Right ventricle myocardium superior (tissue), 1 donor: ENCODE measurements around the gene PGLYRP2. TPM values are rescaled to one million over a fixed set of nuclear protein-coding genes. Genes with fewer than 3 reads are reported as not detected.

ENCODE experiments used
- ATAC-seq: fragments of 200-7000 bp; cut with Tn5 transposase; one replicate; pipeline ENCODE4 v1.9.1; 2020; ENCODE audit warnings: mild to moderate bottlenecking; ENCODE audit not compliant: poor library complexity
- DNase-seq: peaks from one replicate; pipeline ENCODE4 v3.0.0-alpha.2; 2020
- intact Hi-C: fragments of 100-400 bp; cut with DNase I; formaldehyde crosslinking; loops from one replicate; pipeline ENCODE4 v1.11.2; 2022
- total RNA-seq: library from RNA; stranded (reverse); fragmentation: NEBNext Ultra II Directional; extraction: Animal tissue kit (Norgen Biotek cat#: 25700); gene quantifications from one replicate; pipeline ENCODE4 v1.2.1, GENCODE V29; 2021
- donor health status: DM: no; HTN: yes; CAD: no; lungs with severe emphysema.

Gene PGLYRP2
- total RNA-seq, 1 donor from 2014 or later = not detected

GRCh38 chr19:15463861-15464371, 15.4 kb downstream of the PGLYRP2 start:
- DNase-seq = peak; percentile 68
- intact Hi-C loops = no loop called here

DNA sequence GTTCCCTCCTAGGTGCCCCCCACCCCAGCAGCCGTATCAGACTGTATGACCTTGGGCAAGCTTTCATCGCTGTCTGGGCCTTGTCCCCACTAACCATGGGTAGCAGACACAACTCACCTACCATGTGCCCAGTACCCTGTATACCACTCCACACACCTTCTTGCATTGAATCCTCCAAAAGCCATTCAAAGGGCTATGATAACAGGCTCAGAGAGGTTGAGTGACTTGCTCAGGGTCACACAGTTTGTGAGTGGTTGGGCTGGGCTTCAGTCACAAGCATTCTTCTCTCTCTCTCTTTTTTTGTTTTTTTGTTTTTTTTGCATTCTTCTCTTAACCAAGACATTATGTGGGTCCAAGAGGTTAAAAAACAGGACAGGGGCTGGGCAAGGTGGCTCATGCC, 17.6 kb downstream of the PGLYRP2 start:
- DNase-seq = no peak
- intact Hi-C loops = no loop called here
- ATAC-seq = no peak

More at GRCh38 chr19:15463861-15464371, 15.4 kb downstream of the PGLYRP2 start:
- peak; percentile 58 for ATAC-seq

DNA sequence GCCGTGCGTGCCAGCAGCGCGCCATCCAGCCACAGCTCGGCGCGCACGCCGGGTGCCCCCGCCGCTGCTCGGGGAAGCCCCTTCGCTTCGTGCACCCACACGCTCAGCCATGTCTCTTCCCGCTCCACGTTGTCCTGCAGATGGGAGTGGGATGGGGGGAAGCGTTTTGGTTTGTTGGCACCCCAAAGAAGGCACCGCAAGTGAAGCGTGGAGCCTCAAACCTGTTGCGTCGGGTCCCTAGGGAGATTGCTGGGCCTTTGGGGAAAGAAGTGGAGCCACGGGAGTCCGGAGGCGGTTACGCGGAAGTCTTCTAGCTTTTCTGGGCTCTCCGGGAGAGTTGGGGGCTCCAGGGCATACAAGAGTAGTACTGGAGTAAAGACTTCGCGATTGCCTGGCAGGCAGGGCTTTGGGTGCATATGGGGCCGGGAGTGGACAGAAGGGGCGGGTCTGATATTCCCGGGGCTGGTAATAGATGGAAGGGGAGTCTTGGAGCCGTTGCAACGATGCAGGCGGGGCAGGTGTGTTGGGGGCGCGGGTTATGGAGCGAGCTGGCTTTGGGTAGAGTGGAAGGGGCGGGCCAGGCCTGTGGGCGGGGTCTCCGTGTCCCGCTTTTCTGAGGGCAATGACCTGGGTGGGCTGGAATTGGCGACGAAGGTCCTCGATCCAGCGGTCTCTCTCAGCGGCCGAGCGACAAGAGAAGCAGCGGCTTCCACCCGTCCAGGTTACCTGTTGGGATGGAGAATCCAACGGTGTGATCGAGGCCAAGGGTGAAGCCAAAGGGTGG, 21.4 kb downstream of the PGLYRP2 start:
- ATAC-seq (no peak), DNase-seq (no peak)
- intact Hi-C loops = no loop called here

GRCh38 chr19:15456871-15457700, 22.2 kb downstream of the PGLYRP2 start:
- no peak for ATAC-seq
- no peak for DNase-seq
- intact Hi-C loops = no loop called here

- intact Hi-C loops = no loop called here
- DNase-seq = no peak
- ATAC-seq = no peak
These were observed 22.9 kb downstream of the PGLYRP2 start for GRCh38 chr19:15456441-15456840.

- intact Hi-C loops = no loop called here
- no peak for ATAC-seq
- no peak for DNase-seq
These were observed 23.3 kb downstream of the PGLYRP2 start for GRCh38 chr19:15455996-15456395.

DNA sequence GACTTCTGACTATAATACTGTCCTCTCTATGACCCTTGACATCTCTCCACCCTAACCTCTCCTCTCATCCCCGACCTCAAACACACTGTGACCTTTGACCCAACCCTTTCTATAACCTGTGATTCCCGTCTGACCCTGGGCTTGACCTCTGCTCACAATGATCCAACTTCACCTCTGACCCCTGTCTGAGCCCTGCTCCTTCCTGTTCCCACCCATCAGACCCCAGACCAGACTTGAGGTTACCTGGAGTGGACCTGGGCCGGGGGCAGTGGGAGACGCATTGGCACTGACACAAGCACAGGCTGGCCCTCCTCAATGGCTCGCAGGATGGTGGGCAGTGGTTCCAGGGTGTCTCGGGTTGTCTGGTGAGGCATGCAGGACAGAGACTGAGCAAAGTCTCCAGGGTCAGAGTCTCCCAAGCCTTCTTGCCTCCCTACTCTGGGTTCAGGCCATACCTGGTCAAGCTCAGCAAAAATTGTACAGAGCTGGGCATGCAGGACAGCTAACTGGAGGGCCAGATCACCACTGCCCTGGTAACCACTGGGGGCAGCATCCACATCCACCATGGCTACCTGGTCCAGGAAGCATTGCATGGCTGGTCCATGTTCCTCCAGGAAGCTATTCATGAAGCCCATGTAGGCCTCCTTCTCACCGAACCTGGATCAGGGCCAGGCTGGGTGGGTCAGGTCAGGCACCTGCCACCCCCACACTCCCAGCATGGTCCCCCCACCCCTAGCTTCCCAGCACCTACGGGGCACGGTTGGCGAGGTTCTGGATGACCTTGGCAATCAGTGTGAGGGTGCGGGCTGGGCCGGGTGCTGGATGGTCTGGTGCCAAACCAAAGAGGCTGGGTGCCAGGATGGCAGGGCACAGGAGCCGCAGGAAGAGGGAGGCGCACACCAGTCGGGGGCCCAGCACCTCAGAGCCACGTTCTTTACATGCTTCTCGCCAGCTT, 25.1 kb downstream of the PGLYRP2 start:
- intact Hi-C loops = loop anchor here (5.0 kb wide), 1 partner anchor 103 kb away; no protein-coding TSS in a partner anchor
- ATAC-seq (no peak), DNase-seq (no peak)

DNA sequence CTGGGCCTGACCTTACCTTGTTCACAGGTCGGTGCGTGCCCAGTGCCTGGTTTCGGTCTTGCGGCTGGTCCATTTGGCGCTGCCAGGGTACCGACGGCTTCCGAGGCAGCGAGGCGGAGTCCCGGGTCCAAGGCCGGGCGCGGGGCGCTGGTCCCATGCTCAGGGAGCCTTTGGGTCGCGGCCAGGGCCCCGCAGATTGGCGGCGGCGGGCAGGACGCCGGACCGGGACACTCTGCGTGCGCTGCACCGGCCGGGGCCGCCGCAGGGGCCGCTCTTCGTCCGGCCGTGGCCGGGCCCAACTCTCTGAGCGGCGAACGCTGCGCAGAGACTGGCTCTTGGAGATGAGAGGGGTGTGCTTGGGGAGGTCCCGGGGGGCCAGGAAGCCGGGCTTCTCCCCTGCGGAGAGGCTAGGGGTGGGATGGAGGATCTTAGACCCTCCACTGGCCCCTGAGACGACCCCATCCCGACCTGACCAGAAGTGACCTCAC, 26.2 kb downstream of the PGLYRP2 start:
- no peak for DNase-seq
- intact Hi-C loops = loop anchor here (5.0 kb wide), 1 partner anchor 104 kb away; no protein-coding TSS in a partner anchor

GRCh38 chr19:15452111-15453047, 26.9 kb downstream of the PGLYRP2 start:
- ATAC-seq (peak; percentile 74), DNase-seq (peak; percentile 94)
- intact Hi-C loops = loop anchor here (5.0 kb wide), 1 partner anchor 105 kb away; no protein-coding TSS in a partner anchor

More for the DNA sequence above, 26.2 kb downstream of the PGLYRP2 start:
- peak; percentile 44 for ATAC-seq

GRCh38 chr19:15450528-15450890, 28.8 kb downstream of the PGLYRP2 start:
- ATAC-seq (no peak), DNase-seq (no peak)
- intact Hi-C loops = loop anchor here (5.0 kb wide), 1 partner anchor 107 kb away; no protein-coding TSS in a partner anchor

DNA sequence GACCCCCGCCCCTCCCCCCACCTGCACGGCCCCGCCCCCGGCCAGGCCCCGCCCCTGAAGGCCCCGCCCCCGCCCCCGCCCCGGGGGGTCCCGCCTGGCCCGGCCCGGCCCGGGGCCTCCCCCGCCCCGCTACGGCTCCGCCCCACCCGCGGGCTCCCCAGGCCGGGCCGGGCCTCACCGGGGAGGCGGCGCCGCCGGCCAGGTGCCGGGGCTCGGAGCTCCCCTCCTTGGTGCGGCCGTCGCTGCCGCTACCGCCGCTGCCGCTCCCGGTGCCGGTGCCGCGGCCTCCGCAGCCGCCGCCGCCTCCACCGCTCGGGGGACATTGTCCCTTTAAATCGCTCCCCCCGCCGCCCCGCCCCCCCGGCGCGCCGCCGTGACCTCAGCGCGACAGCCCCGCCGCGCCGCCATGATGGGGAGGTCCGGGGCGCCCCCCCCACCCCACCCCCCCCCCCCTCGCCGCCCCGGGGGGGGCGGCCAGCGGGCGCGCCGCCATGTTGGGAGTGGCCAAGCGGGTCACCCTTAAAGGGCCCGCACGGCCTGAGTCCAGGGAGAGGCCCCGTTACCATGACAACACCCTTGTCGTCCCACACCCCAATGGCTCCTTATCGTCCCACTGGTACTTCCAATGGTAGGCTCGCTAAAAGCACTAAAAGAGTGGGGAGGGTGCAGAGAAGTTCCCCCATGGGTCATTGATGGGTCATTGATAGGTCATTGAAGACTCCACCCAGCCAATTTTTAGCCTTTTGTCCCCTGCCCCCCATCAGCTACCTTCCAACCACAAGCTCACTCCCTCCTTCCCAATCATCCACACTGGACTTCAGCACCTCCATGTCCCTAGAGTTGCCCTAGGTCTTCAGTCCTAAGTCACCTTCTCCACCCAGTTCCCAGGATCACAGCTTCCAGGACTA, 29.4 kb downstream of the PGLYRP2 start, which contains the start of gene WIZ:
Gene WIZ (minus strand): TSS at position 337 of the 908 bp plus-strand sequence. CDS start 1,649 bp downstream, outside the sequence.
- DNase-seq (peak; percentile 93), ATAC-seq (peak; percentile 19)
- intact Hi-C loops = loop anchor here (5.0 kb wide), 1 partner anchor 107 kb away; no protein-coding TSS in a partner anchor

DNA sequence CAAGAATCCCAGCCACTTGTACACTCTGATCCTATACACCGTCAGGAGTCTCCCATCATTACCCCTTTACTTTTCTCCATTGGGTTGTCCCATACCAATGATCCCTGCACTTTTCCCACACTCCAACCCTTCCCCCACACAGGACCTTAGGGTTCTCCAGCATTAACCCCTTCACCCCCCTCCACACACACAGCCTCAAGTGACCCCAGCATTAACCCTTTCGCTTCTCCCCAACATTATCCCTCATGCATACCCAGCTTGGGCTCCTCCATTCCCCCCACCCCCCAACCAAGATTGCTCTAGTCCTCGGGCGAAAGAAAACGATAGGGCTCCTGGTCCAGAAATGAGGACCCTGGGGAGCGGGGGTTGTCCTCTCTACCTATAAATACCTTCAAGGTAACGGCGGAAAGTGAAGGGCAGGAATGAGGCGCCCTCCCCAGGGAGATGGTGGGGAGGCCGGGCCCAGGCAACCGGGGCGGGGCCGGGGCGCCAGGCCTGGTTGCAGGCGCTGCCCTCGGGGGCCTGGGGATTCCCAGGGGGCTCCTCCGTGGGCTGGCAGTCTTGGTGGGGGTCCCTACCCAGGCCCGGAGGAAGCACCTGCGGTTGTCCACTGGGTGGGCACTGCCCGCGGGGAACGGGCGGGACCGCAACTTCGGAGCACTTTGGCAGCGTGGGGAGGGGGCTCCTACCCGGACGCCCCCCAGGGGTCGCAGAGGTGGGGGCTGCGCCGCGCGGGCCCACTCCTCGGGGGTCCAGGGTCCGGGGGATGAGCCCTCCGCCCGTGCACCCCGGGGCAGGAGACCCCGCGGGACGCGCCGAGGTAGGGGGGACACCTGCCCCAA, 30.3 kb downstream of the PGLYRP2 start:
- intact Hi-C loops = no loop called here
- DNase-seq (no peak), ATAC-seq (no peak)

GRCh38 chr19:15448044-15448777, 31.1 kb downstream of the PGLYRP2 start:
- DNase-seq (no peak), ATAC-seq (no peak)
- intact Hi-C loops = no loop called here

DNA sequence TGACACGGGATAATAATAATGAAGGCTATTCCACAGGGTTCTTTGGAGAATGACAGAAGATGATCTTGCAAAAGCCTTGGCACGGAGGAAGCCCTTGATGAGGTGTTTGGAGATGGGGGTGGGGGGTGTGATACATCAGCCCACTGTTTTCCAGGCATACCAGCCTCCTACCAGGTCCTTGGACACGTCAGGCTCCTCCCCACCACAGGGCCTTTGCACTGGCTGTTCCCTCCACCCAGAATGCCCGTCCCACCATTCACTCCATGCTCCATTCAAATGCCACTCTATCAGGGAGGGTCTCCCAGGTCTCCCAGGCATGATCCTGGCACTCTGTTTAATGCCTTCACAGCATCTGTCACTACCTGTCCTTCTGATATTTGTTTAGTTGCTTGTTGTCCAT, 32.2 kb downstream of the PGLYRP2 start:
- ATAC-seq (no peak), DNase-seq (no peak)
- intact Hi-C loops = no loop called here
